HEK293 (cell line): ENCODE measurements around the gene MEGF6.

ENCODE experiments used
- CTCF ChIA-PET: fragments of 350-600 bp; formaldehyde crosslinking; extraction: SDS; loops from one replicate; lab custom pipeline; 2021; ENCODE audit warnings: antibody characterized with exemption; lab: Yijun Ruan, JAX
- POLR2A ChIA-PET: fragments of 300-600 bp; formaldehyde crosslinking; extraction: SDS; loops from one replicate; lab custom pipeline; 2020; ENCODE audit warnings: antibody characterized with exemption, inconsistent platforms; lab: Yijun Ruan, JAX
- H3K27ac ChIP-seq: fragments of 200-500 bp; sonication (Bioruptor generic); 2 replicates; pipeline ENCODE4 v1.5.1; 2014; ENCODE audit warnings: low read depth, low read length, control low read depth, inconsistent platforms; ENCODE audit errors: extremely low read depth
- H3K36me3 ChIP-seq, 2 experiments: fragments of 200-500 bp in 1 of 2; sonication (Bioruptor generic) in 1 of 2; 1 replicate in 1 of 2; 2 replicates in 1 of 2; pipeline ENCODE4 v1.5.1; 2014 to 2017; ENCODE audit warnings: inconsistent platforms in 2 of 2, low read length in 2 of 2; ENCODE audit not compliant: control insufficient read depth in 2 of 2, insufficient read depth in 1 of 2
- H3K4me1 ChIP-seq: fragments of 200-500 bp; sonication (Bioruptor generic); 2 replicates; pipeline ENCODE4 v1.5.1; 2014; ENCODE audit warnings: mild to moderate bottlenecking, low read length, inconsistent platforms; ENCODE audit not compliant: control insufficient read depth, insufficient read depth
- H3K4me3 ChIP-seq: 2 replicates; pipeline ENCODE4 v1.5.1; 2011; ENCODE audit warnings: low read depth, mild to moderate bottlenecking, control low read depth, low read length, moderate library complexity
- H3K9me3 ChIP-seq: fragments of 200-500 bp; sonication (Bioruptor generic); 2 replicates; pipeline ENCODE4 v1.5.1; 2014; ENCODE audit warnings: low read depth, low read length, inconsistent platforms; ENCODE audit not compliant: control insufficient read depth, insufficient read depth
- HOXC10 ChIP-seq: sonication (generic); formaldehyde crosslinking; IDR thresholded peaks from 2 replicates; pipeline ENCODE4 v1.8.1; 2023; ENCODE audit warnings: mild to moderate bottlenecking, missing genetic modification reagents
- KLF7 ChIP-seq: fragments of 450-650 bp; formaldehyde crosslinking; IDR thresholded peaks from 2 replicates; pipeline ENCODE4 v1.5.1; 2016; ENCODE audit warnings: missing biosample characterization, missing genetic modification characterization, borderline replicate concordance
- SP7 ChIP-seq: fragments of 450-650 bp; formaldehyde crosslinking; IDR thresholded peaks from 2 replicates; pipeline ENCODE4 v1.5.1; 2016; ENCODE audit warnings: missing biosample characterization, missing genetic modification characterization
- ZNF211 ChIP-seq: fragments of 450-650 bp; formaldehyde crosslinking; IDR thresholded peaks from 2 replicates; pipeline ENCODE4 v1.5.1; 2016; ENCODE audit warnings: low read depth, missing biosample characterization, missing genetic modification characterization
- ZNF266 ChIP-seq: fragments of 450-650 bp; formaldehyde crosslinking; IDR thresholded peaks from 2 replicates; pipeline ENCODE4 v1.5.1; 2016; ENCODE audit warnings: missing biosample characterization, missing genetic modification characterization, low read depth
- ZNF341 ChIP-seq: fragments of 450-650 bp; formaldehyde crosslinking; IDR thresholded peaks from 2 replicates; pipeline ENCODE4; 2016; ENCODE audit warnings: low read depth, missing biosample characterization, missing genetic modification characterization
- ZNF366 ChIP-seq: fragments of 450-650 bp; formaldehyde crosslinking; conservative IDR thresholded peaks from 2 replicates; pipeline ENCODE4 v1.5.1; 2016; ENCODE audit warnings: missing biosample characterization, missing genetic modification characterization
- ZNF701 ChIP-seq: fragments of 450-650 bp; formaldehyde crosslinking; IDR thresholded peaks from 2 replicates; pipeline ENCODE4 v1.5.1; 2016; ENCODE audit warnings: missing biosample characterization, missing genetic modification characterization
- ZNF843 ChIP-seq: fragments of 450-650 bp; formaldehyde crosslinking; IDR thresholded peaks from 2 replicates; pipeline ENCODE4 v1.5.1; 2016; ENCODE audit warnings: missing biosample characterization, missing genetic modification characterization
- ZSCAN16 ChIP-seq: fragments of 450-650 bp; formaldehyde crosslinking; IDR thresholded peaks from 2 replicates; pipeline ENCODE4 v1.5.1; 2016; ENCODE audit warnings: missing biosample characterization, missing genetic modification characterization
- TF ChIP-seq, protein P1 (sequence below): fragments of 450-650 bp; formaldehyde crosslinking; conservative IDR thresholded peaks from 2 replicates; pipeline ENCODE4 v1.5.1; 2016; ENCODE audit warnings: low read depth, missing biosample characterization, missing genetic modification characterization
- TF ChIP-seq, protein P2 (sequence below): fragments of 450-650 bp; formaldehyde crosslinking; IDR thresholded peaks from 2 replicates; pipeline ENCODE4 v1.5.1; 2016; ENCODE audit warnings: missing biosample characterization, missing genetic modification characterization
- TF ChIP-seq, protein P3 (sequence below): fragments of 450-650 bp; formaldehyde crosslinking; IDR thresholded peaks from 2 replicates; pipeline ENCODE4 v1.5.1; 2017; ENCODE audit warnings: missing biosample characterization, missing genetic modification characterization
- TF ChIP-seq, protein P4 (sequence below): fragments of 450-650 bp; formaldehyde crosslinking; IDR thresholded peaks from 2 replicates; pipeline ENCODE4 v1.5.1; 2016; ENCODE audit warnings: missing biosample characterization, missing genetic modification characterization

Gene MEGF6

DNA sequence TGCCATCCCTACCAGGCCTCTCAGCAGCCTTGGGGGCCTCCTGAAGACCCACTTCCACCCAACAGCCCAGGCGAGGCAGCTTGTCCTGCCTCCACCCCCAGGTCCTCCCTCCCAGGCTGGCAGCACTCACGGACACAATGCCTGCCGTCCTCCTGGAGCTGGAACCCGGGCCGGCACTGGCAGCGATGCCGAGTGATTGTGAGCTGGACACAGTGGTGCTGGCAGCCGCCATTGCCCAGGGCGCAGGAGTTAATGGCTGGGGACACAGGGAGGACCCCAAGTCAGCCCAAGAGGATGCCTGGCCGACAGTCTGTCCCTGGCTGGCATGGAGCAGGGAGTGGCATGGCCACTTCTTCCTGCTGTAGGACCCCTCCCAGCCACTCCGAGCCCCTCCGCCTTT lies 96.0 kb downstream of the MEGF6 start:
- no peak for TF ChIP-seq ZSCAN16 (tag by site-specific recombination)
- TF ChIP-seq, all 188 proteins: peak for 0
- Histone ChIP-seq H3K4me3 (no peak overlapping the region), H3K36me3 (no peaks in the 10 kb centered on the region), H3K4me1 (no peaks in the 10 kb centered on the region), H3K27ac (no peak overlapping the region), H3K9me3 (no peaks in the 10 kb centered on the region)
- POLR2A ChIA-PET: no interaction called here
- CTCF ChIA-PET: interaction anchor here (0.6 to 1.4 kb wide), 3 partner anchors 24 to 144 kb away, joined by 3 to 4 read pairs (median 3); no protein-coding TSS in a partner anchor

DNA sequence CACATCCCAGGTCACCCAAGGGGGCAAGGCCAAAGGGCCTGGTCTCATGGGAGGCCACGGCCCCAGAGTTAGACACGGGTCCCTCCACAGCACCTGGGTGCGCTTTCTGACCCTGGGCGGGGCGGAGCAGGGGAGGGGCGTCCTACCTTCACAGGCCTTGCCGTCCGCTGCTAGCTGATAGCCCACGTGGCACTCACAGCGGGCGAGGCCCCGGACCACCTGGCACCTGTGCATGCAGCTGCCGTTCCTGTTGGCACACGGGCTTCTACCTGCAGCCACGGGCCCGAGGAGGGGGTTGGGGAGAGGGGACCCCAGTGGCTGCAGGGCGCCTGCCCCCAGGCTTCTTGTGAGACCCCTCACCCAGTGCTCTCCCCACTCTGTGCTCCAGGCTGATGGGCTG lies 96.9 kb downstream of the MEGF6 start:
- POLR2A ChIA-PET: no interaction called here
- no peaks in the 10 kb centered on the region for H3K9me3 ChIP-seq
- TF ChIP-seq, protein P1, sequence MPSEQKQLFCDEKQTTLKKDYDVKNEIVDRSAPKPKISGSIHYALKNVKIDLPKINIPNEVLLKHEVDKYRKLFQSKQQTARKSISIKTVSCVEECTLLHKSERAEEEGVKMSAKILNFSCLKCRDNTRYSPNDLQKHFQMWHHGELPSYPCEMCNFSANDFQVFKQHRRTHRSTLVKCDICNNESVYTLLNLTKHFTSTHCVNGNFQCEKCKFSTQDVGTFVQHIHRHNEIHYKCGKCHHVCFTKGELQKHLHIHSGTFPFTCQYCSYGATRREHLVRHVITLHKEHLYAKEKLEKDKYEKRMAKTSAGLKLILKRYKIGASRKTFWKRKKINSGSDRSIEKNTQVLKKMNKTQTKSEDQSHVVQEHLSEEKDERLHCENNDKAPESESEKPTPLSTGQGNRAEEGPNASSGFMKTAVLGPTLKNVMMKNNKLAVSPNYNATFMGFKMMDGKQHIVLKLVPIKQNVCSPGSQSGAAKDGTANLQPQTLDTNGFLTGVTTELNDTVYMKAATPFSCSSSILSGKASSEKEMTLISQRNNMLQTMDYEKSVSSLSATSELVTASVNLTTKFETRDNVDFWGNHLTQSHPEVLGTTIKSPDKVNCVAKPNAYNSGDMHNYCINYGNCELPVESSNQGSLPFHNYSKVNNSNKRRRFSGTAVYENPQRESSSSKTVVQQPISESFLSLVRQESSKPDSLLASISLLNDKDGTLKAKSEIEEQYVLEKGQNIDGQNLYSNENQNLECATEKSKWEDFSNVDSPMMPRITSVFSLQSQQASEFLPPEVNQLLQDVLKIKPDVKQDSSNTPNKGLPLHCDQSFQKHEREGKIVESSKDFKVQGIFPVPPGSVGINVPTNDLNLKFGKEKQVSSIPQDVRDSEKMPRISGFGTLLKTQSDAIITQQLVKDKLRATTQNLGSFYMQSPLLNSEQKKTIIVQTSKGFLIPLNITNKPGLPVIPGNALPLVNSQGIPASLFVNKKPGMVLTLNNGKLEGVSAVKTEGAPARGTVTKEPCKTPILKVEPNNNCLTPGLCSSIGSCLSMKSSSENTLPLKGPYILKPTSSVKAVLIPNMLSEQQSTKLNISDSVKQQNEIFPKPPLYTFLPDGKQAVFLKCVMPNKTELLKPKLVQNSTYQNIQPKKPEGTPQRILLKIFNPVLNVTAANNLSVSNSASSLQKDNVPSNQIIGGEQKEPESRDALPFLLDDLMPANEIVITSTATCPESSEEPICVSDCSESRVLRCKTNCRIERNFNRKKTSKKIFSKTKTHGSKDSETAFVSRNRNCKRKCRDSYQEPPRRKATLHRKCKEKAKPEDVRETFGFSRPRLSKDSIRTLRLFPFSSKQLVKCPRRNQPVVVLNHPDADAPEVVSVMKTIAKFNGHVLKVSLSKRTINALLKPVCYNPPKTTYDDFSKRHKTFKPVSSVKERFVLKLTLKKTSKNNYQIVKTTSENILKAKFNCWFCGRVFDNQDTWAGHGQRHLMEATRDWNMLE (tag by site-specific recombination): no peak
- TF ChIP-seq, protein P2, sequence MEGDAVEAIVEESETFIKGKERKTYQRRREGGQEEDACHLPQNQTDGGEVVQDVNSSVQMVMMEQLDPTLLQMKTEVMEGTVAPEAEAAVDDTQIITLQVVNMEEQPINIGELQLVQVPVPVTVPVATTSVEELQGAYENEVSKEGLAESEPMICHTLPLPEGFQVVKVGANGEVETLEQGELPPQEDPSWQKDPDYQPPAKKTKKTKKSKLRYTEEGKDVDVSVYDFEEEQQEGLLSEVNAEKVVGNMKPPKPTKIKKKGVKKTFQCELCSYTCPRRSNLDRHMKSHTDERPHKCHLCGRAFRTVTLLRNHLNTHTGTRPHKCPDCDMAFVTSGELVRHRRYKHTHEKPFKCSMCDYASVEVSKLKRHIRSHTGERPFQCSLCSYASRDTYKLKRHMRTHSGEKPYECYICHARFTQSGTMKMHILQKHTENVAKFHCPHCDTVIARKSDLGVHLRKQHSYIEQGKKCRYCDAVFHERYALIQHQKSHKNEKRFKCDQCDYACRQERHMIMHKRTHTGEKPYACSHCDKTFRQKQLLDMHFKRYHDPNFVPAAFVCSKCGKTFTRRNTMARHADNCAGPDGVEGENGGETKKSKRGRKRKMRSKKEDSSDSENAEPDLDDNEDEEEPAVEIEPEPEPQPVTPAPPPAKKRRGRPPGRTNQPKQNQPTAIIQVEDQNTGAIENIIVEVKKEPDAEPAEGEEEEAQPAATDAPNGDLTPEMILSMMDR: no peak
- TF ChIP-seq ZNF701 (tag by site-specific recombination) (no peak), ZNF266 (no peak), ZNF366 (tag by site-specific recombination) (no peak)
- CTCF ChIA-PET: interaction anchor here (1.0 kb wide), 1 partner anchor 100 kb away, joined by 3 read pairs; no protein-coding TSS in a partner anchor
- no peak overlapping the region for H3K27ac ChIP-seq
- no peaks in the 10 kb centered on the region for H3K4me1 ChIP-seq
- H3K36me3 ChIP-seq: no peaks in the 10 kb centered on the region
- H3K4me3 ChIP-seq: no peak overlapping the region

DNA sequence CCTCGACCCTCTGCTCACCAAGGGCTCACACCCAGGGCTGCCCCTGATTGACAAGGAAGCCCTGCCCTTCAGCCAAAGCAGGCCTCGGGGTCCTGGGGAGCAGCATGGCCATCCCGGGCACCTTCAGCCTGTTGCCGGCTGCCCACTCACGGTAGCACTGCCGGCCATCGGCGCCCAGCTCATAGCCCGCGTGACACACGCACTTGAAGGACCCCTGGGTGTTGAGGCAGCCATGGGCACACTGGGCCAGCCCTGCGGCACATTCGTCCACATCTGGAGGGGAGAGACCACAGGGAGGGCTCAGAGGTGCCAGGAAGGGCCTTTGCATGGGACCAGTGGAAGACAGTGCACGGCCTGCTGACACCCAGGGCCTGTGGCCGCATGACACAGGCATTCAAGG lies 99.5 kb downstream of the MEGF6 start:
- no peaks in the 10 kb centered on the region for H3K9me3 ChIP-seq
- H3K27ac ChIP-seq: no peak overlapping the region
- POLR2A ChIA-PET: no interaction called here
- H3K36me3 ChIP-seq: no peaks in the 10 kb centered on the region
- no peaks in the 10 kb centered on the region for H3K4me1 ChIP-seq
- H3K4me3 ChIP-seq: no peak overlapping the region
- CTCF ChIA-PET: interaction anchor here (0.6 kb wide), 1 partner anchor 965 kb away, joined by 4 read pairs; no protein-coding TSS in a partner anchor
- TF ChIP-seq ZNF211 (tag by site-specific recombination): no peak
- no peak for TF ChIP-seq HOXC10 (CRISPR knock-in tag)
- TF ChIP-seq ZNF341 (tag by site-specific recombination): no peak
- TF ChIP-seq SP7: no peak
- TF ChIP-seq ZNF843: no peak
- TF ChIP-seq, protein P3, sequence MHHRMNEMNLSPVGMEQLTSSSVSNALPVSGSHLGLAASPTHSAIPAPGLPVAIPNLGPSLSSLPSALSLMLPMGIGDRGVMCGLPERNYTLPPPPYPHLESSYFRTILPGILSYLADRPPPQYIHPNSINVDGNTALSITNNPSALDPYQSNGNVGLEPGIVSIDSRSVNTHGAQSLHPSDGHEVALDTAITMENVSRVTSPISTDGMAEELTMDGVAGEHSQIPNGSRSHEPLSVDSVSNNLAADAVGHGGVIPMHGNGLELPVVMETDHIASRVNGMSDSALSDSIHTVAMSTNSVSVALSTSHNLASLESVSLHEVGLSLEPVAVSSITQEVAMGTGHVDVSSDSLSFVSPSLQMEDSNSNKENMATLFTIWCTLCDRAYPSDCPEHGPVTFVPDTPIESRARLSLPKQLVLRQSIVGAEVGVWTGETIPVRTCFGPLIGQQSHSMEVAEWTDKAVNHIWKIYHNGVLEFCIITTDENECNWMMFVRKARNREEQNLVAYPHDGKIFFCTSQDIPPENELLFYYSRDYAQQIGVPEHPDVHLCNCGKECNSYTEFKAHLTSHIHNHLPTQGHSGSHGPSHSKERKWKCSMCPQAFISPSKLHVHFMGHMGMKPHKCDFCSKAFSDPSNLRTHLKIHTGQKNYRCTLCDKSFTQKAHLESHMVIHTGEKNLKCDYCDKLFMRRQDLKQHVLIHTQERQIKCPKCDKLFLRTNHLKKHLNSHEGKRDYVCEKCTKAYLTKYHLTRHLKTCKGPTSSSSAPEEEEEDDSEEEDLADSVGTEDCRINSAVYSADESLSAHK: no peak
- TF ChIP-seq KLF7 (tag by site-specific recombination): no peak
- TF ChIP-seq, protein P4, sequence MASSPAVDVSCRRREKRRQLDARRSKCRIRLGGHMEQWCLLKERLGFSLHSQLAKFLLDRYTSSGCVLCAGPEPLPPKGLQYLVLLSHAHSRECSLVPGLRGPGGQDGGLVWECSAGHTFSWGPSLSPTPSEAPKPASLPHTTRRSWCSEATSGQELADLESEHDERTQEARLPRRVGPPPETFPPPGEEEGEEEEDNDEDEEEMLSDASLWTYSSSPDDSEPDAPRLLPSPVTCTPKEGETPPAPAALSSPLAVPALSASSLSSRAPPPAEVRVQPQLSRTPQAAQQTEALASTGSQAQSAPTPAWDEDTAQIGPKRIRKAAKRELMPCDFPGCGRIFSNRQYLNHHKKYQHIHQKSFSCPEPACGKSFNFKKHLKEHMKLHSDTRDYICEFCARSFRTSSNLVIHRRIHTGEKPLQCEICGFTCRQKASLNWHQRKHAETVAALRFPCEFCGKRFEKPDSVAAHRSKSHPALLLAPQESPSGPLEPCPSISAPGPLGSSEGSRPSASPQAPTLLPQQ (tag by site-specific recombination): no peak
- TF ChIP-seq, protein P1 (tag by site-specific recombination): no peak
